Ovary (tissue), 9 donors: Measurements from ENCODE around the gene ARHGDIA. TPM values are rescaled to one million over a fixed set of nuclear protein-coding genes. Genes with fewer than 3 reads are reported as not detected.

Experiments
- DNase-seq, 5 donors: peaks; one replicate each; pipeline ENCODE4 v3.0.0-alpha.2; 2019 to 2020
- H3K27ac ChIP-seq, 2 donors: fragments of 200-600 bp; one replicate each; pipeline versions ENCODE4 v1.5.1 to v1.8.0; 2019 to 2022
- H3K27me3 ChIP-seq: fragments of 200-600 bp; one replicate; pipeline ENCODE4 v1.8.0; 2022
- H3K36me3 ChIP-seq: fragments of 200-600 bp; sonication (generic); one replicate; pipeline ENCODE4 v1.5.1; 2019
- H3K4me1 ChIP-seq: one replicate; pipeline ENCODE4 v1.8.1; 2013; ENCODE audit warnings: mild to moderate bottlenecking, moderate library complexity; ENCODE audit not compliant: insufficient read depth
- H3K4me3 ChIP-seq: fragments of 200-600 bp; sonication (generic); one replicate; pipeline ENCODE4 v1.5.1; 2017
- H3K9me3 ChIP-seq, 2 donors: fragments of 200-600 bp in 1 of 2; sonication (generic) in 1 of 2; one replicate each; pipeline versions ENCODE4 v1.5.1 to v1.8.1; 2013 to 2019; ENCODE audit warnings: mild to moderate bottlenecking in 1 of 2, moderate library complexity in 1 of 2
- EP300 ChIP-seq: sonication (generic); formaldehyde crosslinking; IDR thresholded peaks from one replicate; pipeline ENCODE4 v1.6.1; 2017; ENCODE audit warnings: antibody characterized with exemption
- POLR2A ChIP-seq: fragments of 450-650 bp; IDR thresholded peaks from one replicate; pipeline ENCODE4 v1.6.1; 2017; ENCODE audit warnings: antibody characterized with exemption, mild to moderate bottlenecking, moderate library complexity
- WGBS, 3 donors: extraction: QIAGEN DNeasy Blood & Tissue Kit in 1 of 3; methylation state at CpG; one replicate each; pipeline versions ENCODE4 v1.1.5 to v1.1.7; 2013 to 2017; 5-methylcytosine and 5-hydroxymethylcytosine counted together
- intact Hi-C, 4 donors: fragments of 100-400 bp; cut with DNase I; formaldehyde crosslinking; loops; one replicate each; pipeline versions ENCODE4 v1.11.0 to v1.15.1; 2022 to 2023
- polyA plus RNA-seq, 2 donors: library from polyadenylated mRNA; stranded (reverse); fragments of 200-250 nt in 1 of 2; fragments of 350-450 nt in 1 of 2; fragmentation: Illumina TruSeq in 1 of 2; extraction: RNeasy Lipid Tissue Mini Kit (QIAGEN cat#74804) in 1 of 2; gene quantifications; one replicate each; pipeline ENCODE4 v1.2.3, GENCODE V29; 2013 to 2014
- total RNA-seq, 7 donors: library from RNA; depleted of rRNA in 2 of 7; stranded (reverse); fragments of >200 nt in 2 of 7; fragmentation: NEBNext Ultra II Directional in 3 of 7; extraction: Animal tissue kit (Norgen Biotek cat#: 25700) in 3 of 7; gene quantifications; one replicate each; pipeline versions ENCODE4 v1.1.0 to v1.2.4, GENCODE V29; 2016 to 2023
- TF ChIP-seq, protein P1 (sequence below), 3 donors: fragments of 450-650 bp in 2 of 3; fragments of 200-600 bp in 1 of 3; IDR thresholded peaks; one replicate each; pipeline versions ENCODE4 v1.5.1 to v1.8.0; 2016 to 2022; ENCODE audit warnings: antibody characterized with exemption in 3 of 3, mild to moderate bottlenecking in 1 of 3
- donor health status: DM: no; HTN: no; CAD: no; lungs with moderate emphysema.
- donor health status: DM: no; HTN: no; CAD: no.
- donor health status: Bipolar disorder and iron deficiency.
- donor health status: DM: yes; HTN: yes; CAD: no.
- donor health status: DM: no; HTN: no; CAD: no.
- donor health status: DM: yes; HTN: yes; CAD: no.

The ARHGDIA gene
- total and polyA plus RNA-seq, 9 donors: 52.0 to 455 (median 293) TPM

DNA sequence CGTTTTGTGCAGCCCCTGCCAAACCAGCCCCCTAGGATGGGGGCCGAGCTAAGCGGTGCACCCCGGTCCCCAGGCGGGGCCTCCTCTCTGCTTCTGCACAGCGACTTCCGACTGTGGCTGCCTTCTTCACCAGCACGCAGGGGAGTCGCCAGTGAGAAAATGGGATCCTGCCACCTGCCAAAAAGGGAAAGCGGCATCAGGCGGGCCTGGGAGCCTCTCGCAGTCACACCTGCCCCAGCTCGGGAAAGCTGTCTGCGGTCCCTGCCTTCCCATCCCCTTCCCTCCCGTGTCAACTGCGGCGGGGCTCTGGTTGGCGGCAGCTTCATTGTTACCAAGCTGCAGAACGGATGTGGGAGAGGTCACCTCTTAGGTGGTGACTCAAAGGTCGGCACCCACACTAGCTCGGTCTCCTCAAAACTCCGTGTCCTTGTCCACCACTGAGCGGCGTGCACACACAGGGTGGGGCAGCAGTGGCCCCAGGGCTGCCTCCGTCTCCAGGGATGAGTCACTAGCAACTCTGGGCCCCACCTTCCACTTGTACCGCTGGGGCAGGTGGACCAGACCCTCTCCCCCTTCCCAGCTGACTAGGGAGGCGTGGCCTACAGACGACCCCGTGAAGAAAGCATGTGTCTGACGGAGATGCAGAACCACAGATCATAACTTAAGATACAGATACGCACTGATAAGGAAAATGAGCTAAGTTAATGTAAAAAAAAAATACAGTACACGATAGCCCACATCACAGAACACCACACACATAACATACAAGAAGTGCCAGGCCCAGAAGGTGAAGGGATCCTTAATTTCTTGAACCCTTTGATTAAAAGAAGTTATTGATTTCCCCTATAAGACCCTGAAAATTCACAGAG is 41.5 kb upstream of the ARHGDIA start:
- Histone ChIP-seq H3K27me3 (no peaks in the 10 kb centered on the region), H3K36me3 (no peaks in the 10 kb centered on the region), H3K27ac (no peak overlapping the region), H3K9me3 (no peaks in the 10 kb centered on the region), H3K4me1 (peaks cover 5% of the 10 kb centered on the region), H3K4me3 (no peak overlapping the region)
- 90 to 93% (median 91%) methylated on average over 32 of the region's 32 CpGs for WGBS, 3 donors
- intact Hi-C loops: no loop called here
- DNase-seq: no peak
- no peak for TF ChIP-seq EP300
- no peak for TF ChIP-seq POLR2A
- TF ChIP-seq, protein P1, sequence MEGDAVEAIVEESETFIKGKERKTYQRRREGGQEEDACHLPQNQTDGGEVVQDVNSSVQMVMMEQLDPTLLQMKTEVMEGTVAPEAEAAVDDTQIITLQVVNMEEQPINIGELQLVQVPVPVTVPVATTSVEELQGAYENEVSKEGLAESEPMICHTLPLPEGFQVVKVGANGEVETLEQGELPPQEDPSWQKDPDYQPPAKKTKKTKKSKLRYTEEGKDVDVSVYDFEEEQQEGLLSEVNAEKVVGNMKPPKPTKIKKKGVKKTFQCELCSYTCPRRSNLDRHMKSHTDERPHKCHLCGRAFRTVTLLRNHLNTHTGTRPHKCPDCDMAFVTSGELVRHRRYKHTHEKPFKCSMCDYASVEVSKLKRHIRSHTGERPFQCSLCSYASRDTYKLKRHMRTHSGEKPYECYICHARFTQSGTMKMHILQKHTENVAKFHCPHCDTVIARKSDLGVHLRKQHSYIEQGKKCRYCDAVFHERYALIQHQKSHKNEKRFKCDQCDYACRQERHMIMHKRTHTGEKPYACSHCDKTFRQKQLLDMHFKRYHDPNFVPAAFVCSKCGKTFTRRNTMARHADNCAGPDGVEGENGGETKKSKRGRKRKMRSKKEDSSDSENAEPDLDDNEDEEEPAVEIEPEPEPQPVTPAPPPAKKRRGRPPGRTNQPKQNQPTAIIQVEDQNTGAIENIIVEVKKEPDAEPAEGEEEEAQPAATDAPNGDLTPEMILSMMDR (IDR thresholded peaks at IDR 0.05): no peak

DNA sequence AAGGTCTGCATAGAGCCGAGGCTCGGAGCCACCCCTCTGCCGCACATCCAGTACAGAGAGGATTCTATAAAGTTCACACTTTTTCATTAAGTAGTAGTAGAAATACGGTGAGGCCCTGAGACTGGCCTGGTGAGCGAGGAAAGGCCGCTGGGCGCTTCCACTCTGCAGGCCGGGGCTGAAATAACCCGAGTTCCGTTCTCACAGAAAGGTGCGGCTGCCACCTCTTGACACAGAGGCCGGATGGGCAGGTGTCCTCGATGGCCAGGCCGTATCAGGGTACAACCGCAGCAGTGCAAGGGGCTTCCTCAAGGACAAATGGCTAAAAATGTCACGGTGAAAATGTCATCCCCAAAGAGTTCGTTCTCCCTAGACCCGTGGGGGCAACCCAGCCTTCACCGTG is 40.8 kb upstream of the ARHGDIA start:
- H3K36me3 ChIP-seq: no peaks in the 10 kb centered on the region
- WGBS, 3 donors: 74 to 85% (median 79%) methylated on average over 19 of the region's 19 CpGs
- TF ChIP-seq, protein P1 (IDR thresholded peaks at IDR 0.05): no peak
- TF ChIP-seq EP300 (no peak), POLR2A (no peak)
- intact Hi-C loops: no loop called here
- H3K27me3 ChIP-seq: no peaks in the 10 kb centered on the region
- no peak for DNase-seq
- peaks cover 2% of the 10 kb centered on the region for H3K4me1 ChIP-seq
- H3K27ac ChIP-seq: peak overlapping the region in 1 of 2 donors; percentile 67
- H3K9me3 ChIP-seq: no peaks in the 10 kb centered on the region
- no peak overlapping the region for H3K4me3 ChIP-seq

DNA sequence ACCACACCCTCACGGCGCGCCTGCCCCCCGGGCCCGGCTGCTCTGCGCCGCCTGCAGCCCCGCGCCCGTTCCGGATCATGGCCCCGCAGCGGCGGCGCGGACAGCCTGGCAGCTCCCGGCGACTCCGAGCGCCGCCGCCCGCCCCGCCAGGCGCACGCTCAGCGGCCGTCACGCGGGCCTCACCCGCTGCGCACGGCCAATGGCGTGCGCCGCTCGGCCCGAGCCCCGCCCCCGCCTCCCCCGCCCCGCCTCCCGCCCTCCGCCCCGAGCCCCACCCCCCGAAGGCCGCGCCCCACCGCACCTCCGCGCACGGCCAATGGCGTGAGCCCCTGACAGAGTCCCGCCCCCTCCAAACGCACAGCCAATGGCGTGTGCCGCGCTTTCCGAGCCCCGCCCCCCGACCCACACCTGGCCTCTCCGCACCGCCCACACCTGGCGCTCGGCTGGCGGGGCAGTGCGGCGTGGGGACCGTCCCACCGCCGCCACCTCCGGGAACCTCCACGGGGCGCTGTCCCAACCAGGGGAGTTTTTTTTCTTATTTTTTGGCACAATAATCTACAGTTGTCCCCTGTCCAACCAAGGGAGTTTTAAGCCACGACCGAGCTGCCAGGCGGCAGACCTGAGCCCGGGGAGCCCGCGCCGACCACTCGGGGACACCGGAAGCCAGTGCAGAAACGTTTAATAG is 40.3 kb upstream of the ARHGDIA start, which contains the start of gene PCYT2:
Gene PCYT2 (minus strand): TSS at position 123 of the 685 bp plus-strand sequence. CDS start 44 bp downstream, at position 79.
- intact Hi-C loops: no loop called here
- Histone ChIP-seq H3K4me1 (peaks cover 1% of the 10 kb centered on the region), H3K9me3 (no peaks in the 10 kb centered on the region), H3K27me3 (no peaks in the 10 kb centered on the region), H3K36me3 (no peaks in the 10 kb centered on the region), H3K4me3 (peak within 1 kb of the TSS; percentile 66), H3K27ac (peak within 1 kb of the TSS in 1 of 2 donors; percentile 67)
- TF ChIP-seq, protein P1 (IDR thresholded peaks at IDR 0.05): no peak
- no peak for TF ChIP-seq EP300
- TF ChIP-seq POLR2A: no peak
- DNase-seq: peak; percentile 90 to 96 (median 93)
- 1 to 3% (median 1%) methylated on average over 38 to 84 of the region's 84 CpGs for WGBS, 3 donors

DNA sequence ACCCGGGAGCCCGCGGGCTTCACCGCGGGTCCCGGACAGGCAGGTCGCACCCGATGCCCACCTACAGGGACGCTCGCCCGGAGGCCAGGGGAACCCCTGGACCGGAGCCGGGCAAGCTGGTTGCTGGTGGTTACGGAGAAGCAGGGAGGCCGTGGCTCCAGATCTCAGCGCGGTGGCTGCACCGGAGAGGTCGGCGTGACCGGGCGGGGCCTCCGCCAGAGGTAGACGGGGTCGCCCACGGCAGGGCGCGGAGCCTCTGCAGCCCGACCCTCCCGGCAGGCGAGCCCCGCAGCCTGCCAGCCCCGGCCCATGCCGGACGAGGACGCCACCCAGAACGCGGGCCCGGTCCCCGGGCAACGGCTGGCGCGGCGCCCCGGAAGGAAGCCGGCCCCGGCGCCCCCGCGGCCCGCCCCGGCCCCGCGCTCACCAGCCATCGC is 39.7 kb upstream of the ARHGDIA start:
- Histone ChIP-seq H3K27me3 (no peaks in the 10 kb centered on the region), H3K4me3 (peak overlapping the region; percentile 66), H3K9me3 (no peaks in the 10 kb centered on the region), H3K36me3 (no peaks in the 10 kb centered on the region), H3K27ac (no peak overlapping the region), H3K4me1 (peaks cover 1% of the 10 kb centered on the region)
- intact Hi-C loops: no loop called here
- WGBS, 3 donors: 0% methylated on average over 23 to 55 of the region's 55 CpGs
- no peak for DNase-seq
- TF ChIP-seq EP300 (no peak), POLR2A (no peak)
- TF ChIP-seq, protein P1 (IDR thresholded peaks at IDR 0.05): no peak
